Epithelial cell of esophagus (primary cell): ENCODE measurements around the gene RERE.
A peak's percentile ranks its signal among the peaks of the same experiment; 100 is the strongest.

Source experiments
- DNase-seq: peaks from one replicate; pipeline ENCODE4 v3.0.0; 2010; ENCODE audit warnings: low read depth
- H3K4me3 ChIP-seq: 2 replicates; pipeline ENCODE4 v1.5.1; 2011; ENCODE audit warnings: mild to moderate bottlenecking, low read length, control low read depth
- CTCF ChIP-seq: IDR thresholded peaks from 2 replicates; pipeline ENCODE4 v1.5.1; 2011; ENCODE audit warnings: low read depth, mild to moderate bottlenecking, low read length, control low read depth, inconsistent platforms; ENCODE audit not compliant: insufficient read depth; ENCODE audit errors: missing control alignments

The RERE gene

GRCh38 chr1:8373125-8373524 lies 444.3 kb downstream of the RERE start:
- no peak overlapping the region for H3K4me3 ChIP-seq
- no peak for DNase-seq
- no peak for TF ChIP-seq CTCF

GRCh38 chr1:8371372-8371991 lies 446.0 kb downstream of the RERE start:
- DNase-seq, result no peak
- TF ChIP-seq CTCF, result no peak
- no peak overlapping the region for H3K4me3 ChIP-seq

DNA sequence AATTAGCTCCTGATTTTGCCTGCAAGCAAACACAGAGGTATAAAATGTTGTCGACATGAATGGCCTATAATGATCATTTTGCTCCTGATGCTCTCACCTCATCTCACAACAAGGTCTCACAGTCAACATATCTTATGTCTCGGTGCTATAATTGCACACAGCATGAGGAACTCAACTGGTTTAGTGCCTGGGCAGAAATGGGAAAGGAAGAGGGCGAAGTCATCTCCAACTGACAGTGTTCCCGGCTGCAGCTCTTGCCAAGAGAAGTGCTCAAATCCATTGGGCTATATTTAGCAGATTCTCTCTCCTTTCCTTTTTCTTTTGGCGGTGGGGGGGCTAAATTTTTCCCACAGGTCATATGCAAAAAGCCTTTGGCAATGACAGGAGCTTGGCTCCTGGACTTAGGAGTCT lies 446.5 kb downstream of the RERE start:
- DNase-seq, result no peak
- H3K4me3 ChIP-seq, result no peak overlapping the region
- no peak for TF ChIP-seq CTCF

DNA sequence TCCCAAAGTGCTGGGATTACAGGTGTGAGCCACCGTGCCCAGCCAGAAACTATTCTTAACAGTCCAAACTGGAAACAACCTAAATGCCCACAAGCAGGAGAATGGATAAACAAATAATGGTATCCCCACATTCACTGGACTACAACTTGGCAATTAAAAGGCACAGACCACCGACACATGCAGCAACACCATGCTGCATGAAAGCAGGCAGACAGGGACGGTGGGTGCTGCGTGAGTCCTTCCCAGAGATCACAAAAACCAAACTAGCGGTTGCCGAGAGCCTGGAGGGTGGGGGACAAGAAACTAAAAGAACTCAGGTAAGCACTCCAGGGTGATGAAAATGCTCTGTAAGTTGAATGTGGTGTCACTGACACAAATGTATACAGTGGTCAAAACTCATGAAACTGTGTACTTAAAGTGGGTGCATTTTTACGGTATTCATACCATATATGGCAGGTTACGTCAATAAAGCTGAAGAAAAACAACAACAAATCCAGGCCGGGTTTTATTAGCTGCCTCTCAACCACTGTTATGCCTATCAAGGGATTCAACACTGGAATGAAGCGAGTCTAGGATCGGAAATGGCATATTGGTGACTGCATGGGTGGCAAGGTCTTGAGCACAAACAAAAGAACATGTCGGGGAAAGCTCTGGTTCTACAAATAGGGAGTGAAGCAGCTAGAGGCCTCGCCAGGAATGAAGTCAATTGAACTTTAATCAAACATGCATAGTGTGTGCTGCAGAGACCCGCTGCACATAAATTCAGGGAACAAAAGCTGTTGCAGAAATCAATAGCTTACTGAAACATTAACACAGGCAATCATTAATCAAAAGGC lies 447.2 kb downstream of the RERE start:
- TF ChIP-seq CTCF, result no peak
- DNase-seq, result no peak
- no peak overlapping the region for H3K4me3 ChIP-seq

GRCh38 chr1:8368956-8369639 lies 448.3 kb downstream of the RERE start:
- no peak for TF ChIP-seq CTCF
- H3K4me3 ChIP-seq, result no peak overlapping the region
- DNase-seq, result no peak

- H3K4me3 ChIP-seq, result no peak overlapping the region
- no peak for TF ChIP-seq CTCF
- DNase-seq, result peak; percentile 36
These were observed 449.8 kb downstream of the RERE start for GRCh38 chr1:8367571-8368194.
